Activated CD8-positive, alpha-beta T cell treated with anti-CD3 and anti-CD28 coated beads for 36 hours (primary cell): ENCODE measurements around the gene UAP1. TPM values are rescaled to one million over a fixed set of nuclear protein-coding genes. Genes with fewer than 3 reads are reported as not detected.

Experiments used
- ATAC-seq: fragments of 200-7000 bp; cut with Tn5 transposase; one replicate; pipeline ENCODE4 v1.10.0; 2021; ENCODE audit warnings: mild to moderate bottlenecking, moderate library complexity
- CTCF ChIA-PET: fragments of 350-600 bp; sonication (Branson Sonifier 250); formaldehyde crosslinking; loops from one replicate; lab custom pipeline; 2021; ENCODE audit warnings: antibody characterized with exemption; lab: Charles Lee
- POLR2A ChIA-PET: fragments of 350-600 bp; sonication (Branson Sonifier 250); formaldehyde crosslinking; loops from one replicate; lab custom pipeline; 2021; ENCODE audit warnings: antibody characterized with exemption; lab: Charles Lee
- DNase-seq: peaks from one replicate; pipeline ENCODE4 v3.0.0-alpha.2; 2020
- H3K27ac Mint-ChIP-seq: one replicate; pipeline ENCODE4 v1.8.0; 2021; ENCODE audit warnings: mild to moderate bottlenecking, mixed read lengths
- H3K27me3 Mint-ChIP-seq: one replicate; pipeline ENCODE4 v1.8.0; 2021; ENCODE audit warnings: mixed read lengths
- H3K36me3 Mint-ChIP-seq: one replicate; pipeline ENCODE4 v1.8.0; 2021; ENCODE audit warnings: low read depth, mixed read lengths
- H3K4me1 Mint-ChIP-seq: one replicate; pipeline ENCODE4 v1.8.0; 2021; ENCODE audit warnings: low read depth, mixed read lengths
- H3K4me3 Mint-ChIP-seq: one replicate; pipeline ENCODE4 v1.8.0; 2021; ENCODE audit warnings: mild to moderate bottlenecking, moderate library complexity, mixed read lengths
- H3K9me3 Mint-ChIP-seq: one replicate; pipeline ENCODE4 v1.8.0; 2021; ENCODE audit warnings: mixed read lengths
- CTCF ChIP-seq: fragments of 200-600 bp; IDR thresholded peaks from one replicate; pipeline ENCODE4 v1.8.0; 2022; ENCODE audit warnings: antibody characterized with exemption, mild to moderate bottlenecking
- intact Hi-C: fragments of 100-400 bp; cut with micrococcal nuclease; formaldehyde crosslinking; loops from one replicate; pipeline ENCODE4 v1.10.0; 2022
- total RNA-seq, 2 experiments: library from RNA; stranded (reverse); gene quantifications; one replicate each; pipeline ENCODE4 v1.2.3, GENCODE V29; 2021

UAP1 gene
- total RNA-seq, 2 experiments from 2014 or later = 37.9 to 40.6 TPM

- peaks cover 6% of the 10 kb centered on the region for H3K36me3 Mint-ChIP-seq
- intact Hi-C loops = no loop called here
- POLR2A ChIA-PET = no interaction called here
- CTCF ChIA-PET = no interaction called here
- H3K9me3 Mint-ChIP-seq = peaks cover 6% of the 10 kb centered on the region
- no peak overlapping the region for H3K4me3 Mint-ChIP-seq
- DNase-seq (no peak), ATAC-seq (no peak)
- no peak for TF ChIP-seq CTCF
- H3K27me3 Mint-ChIP-seq = no peaks in the 10 kb centered on the region
- peaks cover 6% of the 10 kb centered on the region for H3K4me1 Mint-ChIP-seq
- H3K27ac Mint-ChIP-seq = no peak overlapping the region
These were observed 25.0 kb upstream of the UAP1 start for GRCh38 chr1:162536511-162536910.

GRCh38 chr1:162537216-162537615 lies 24.3 kb upstream of the UAP1 start:
- H3K4me3 Mint-ChIP-seq = no peak overlapping the region
- H3K4me1 Mint-ChIP-seq = peaks cover 6% of the 10 kb centered on the region
- peaks cover 6% of the 10 kb centered on the region for H3K9me3 Mint-ChIP-seq
- peaks cover 4% of the 10 kb centered on the region for H3K36me3 Mint-ChIP-seq
- CTCF ChIA-PET = interaction anchor here (1.1 kb wide), 1 partner anchor 9 kb away, joined by 3 read pairs; no protein-coding TSS in a partner anchor
- no peak for ATAC-seq
- TF ChIP-seq CTCF = no peak
- POLR2A ChIA-PET = no interaction called here
- H3K27ac Mint-ChIP-seq = no peak overlapping the region
- H3K27me3 Mint-ChIP-seq = no peaks in the 10 kb centered on the region
- no peak for DNase-seq
- intact Hi-C loops = no loop called here

GRCh38 chr1:162538815-162539431 lies 22.6 kb upstream of the UAP1 start:
- DNase-seq = peak; percentile 21
- Mint-ChIP-seq H3K27ac (peak overlapping the region; percentile 67), H3K9me3 (peaks cover 15% of the 10 kb centered on the region), H3K4me1 (peaks cover 6% of the 10 kb centered on the region), H3K27me3 (no peaks in the 10 kb centered on the region), H3K36me3 (peaks cover 4% of the 10 kb centered on the region), H3K4me3 (no peak overlapping the region)
- CTCF ChIA-PET = no interaction called here
- POLR2A ChIA-PET = no interaction called here
- peak; percentile 72 for ATAC-seq
- intact Hi-C loops = no loop called here
- no peak for TF ChIP-seq CTCF

GRCh38 chr1:162541619-162542141 lies 19.8 kb upstream of the UAP1 start:
- no peak overlapping the region for H3K27ac Mint-ChIP-seq
- TF ChIP-seq CTCF = no peak
- intact Hi-C loops = no loop called here
- no peak for DNase-seq
- peaks cover 7% of the 10 kb centered on the region for H3K36me3 Mint-ChIP-seq
- ChIA-PET CTCF (no interaction called here), POLR2A (no interaction called here)
- no peaks in the 10 kb centered on the region for H3K27me3 Mint-ChIP-seq
- H3K9me3 Mint-ChIP-seq = peaks cover 17% of the 10 kb centered on the region
- no peak for ATAC-seq
- H3K4me1 Mint-ChIP-seq = peaks cover 6% of the 10 kb centered on the region
- no peak overlapping the region for H3K4me3 Mint-ChIP-seq

- POLR2A ChIA-PET = no interaction called here
- DNase-seq = no peak
- no peak overlapping the region for H3K4me3 Mint-ChIP-seq
- no peak for ATAC-seq
- TF ChIP-seq CTCF = no peak
- H3K36me3 Mint-ChIP-seq = peaks cover 7% of the 10 kb centered on the region
- H3K27me3 Mint-ChIP-seq = no peaks in the 10 kb centered on the region
- intact Hi-C loops = no loop called here
- H3K4me1 Mint-ChIP-seq = peaks cover 6% of the 10 kb centered on the region
- H3K27ac Mint-ChIP-seq = no peak overlapping the region
- CTCF ChIA-PET = no interaction called here
- H3K9me3 Mint-ChIP-seq = peaks cover 17% of the 10 kb centered on the region
These were observed 18.3 kb upstream of the UAP1 start for GRCh38 chr1:162543228-162543627.
